Vagina (tissue), 2 donors: ENCODE data around the gene CRYAB. TPM values are rescaled to one million over a fixed set of nuclear protein-coding genes. Genes with fewer than 3 reads are reported as not detected.

Experiments used
- DNase-seq, 2 donors: peaks; one replicate each; pipeline ENCODE4 v3.0.0-alpha.2; 2017; ENCODE audit errors: extremely low spot score in 2 of 2
- H3K27ac ChIP-seq: fragments of 200-600 bp; sonication (generic); one replicate; pipeline ENCODE4 v1.5.1; 2019
- H3K27me3 ChIP-seq: fragments of 200-600 bp; sonication (generic); one replicate; pipeline ENCODE4 v1.5.1; 2019
- H3K36me3 ChIP-seq, 2 donors: fragments of 200-600 bp; sonication (generic); one replicate each; pipeline ENCODE4 v1.5.1; 2017 to 2019
- H3K4me1 ChIP-seq: fragments of 200-600 bp; sonication (generic); one replicate; pipeline ENCODE4 v1.5.1; 2019
- H3K4me3 ChIP-seq, 2 donors: fragments of 200-600 bp; sonication (generic); 1 replicate in 1 of 2; 2 replicates in 1 of 2; pipeline ENCODE4 v1.5.1; 2016 to 2019
- H3K9me3 ChIP-seq: fragments of 200-600 bp; sonication (generic); one replicate; pipeline ENCODE4 v1.5.1; 2019
- POLR2A ChIP-seq, 2 donors: fragments of 450-650 bp; IDR thresholded peaks; one replicate each; pipeline ENCODE4 v1.6.1; 2017; ENCODE audit warnings: antibody characterized with exemption in 2 of 2, mild to moderate bottlenecking in 2 of 2, moderate library complexity in 2 of 2
- POLR2AphosphoS5 ChIP-seq, 2 donors: sonication (generic); formaldehyde crosslinking; IDR thresholded peaks; one replicate each; pipeline ENCODE4 v1.9.0; 2017; ENCODE audit warnings: antibody characterized with exemption in 2 of 2, mild to moderate bottlenecking in 2 of 2, low read depth in 1 of 2; ENCODE audit not compliant: insufficient read depth in 1 of 2
- intact Hi-C: fragments of 100-400 bp; cut with DNase I; formaldehyde crosslinking; loops from one replicate; pipeline ENCODE4 v1.15.1; 2023
- total RNA-seq: library from RNA; depleted of rRNA; stranded (reverse); fragments of >200 nt; gene quantifications from one replicate; pipeline ENCODE4 v1.2.3, GENCODE V29; 2016
- TF ChIP-seq, protein P1 (sequence below), 3 experiments: fragments of 450-650 bp in 2 of 3; fragments of 200-600 bp in 1 of 3; sonication (generic) in 1 of 3; IDR thresholded peaks; one replicate each; pipeline ENCODE4 v1.5.1; 2017 to 2019; ENCODE audit warnings: antibody characterized with exemption in 3 of 3, mild to moderate bottlenecking in 2 of 3, moderate library complexity in 2 of 3

The CRYAB gene
- total RNA-seq, 1 donor from 2014 or later: 161 TPM

DNA sequence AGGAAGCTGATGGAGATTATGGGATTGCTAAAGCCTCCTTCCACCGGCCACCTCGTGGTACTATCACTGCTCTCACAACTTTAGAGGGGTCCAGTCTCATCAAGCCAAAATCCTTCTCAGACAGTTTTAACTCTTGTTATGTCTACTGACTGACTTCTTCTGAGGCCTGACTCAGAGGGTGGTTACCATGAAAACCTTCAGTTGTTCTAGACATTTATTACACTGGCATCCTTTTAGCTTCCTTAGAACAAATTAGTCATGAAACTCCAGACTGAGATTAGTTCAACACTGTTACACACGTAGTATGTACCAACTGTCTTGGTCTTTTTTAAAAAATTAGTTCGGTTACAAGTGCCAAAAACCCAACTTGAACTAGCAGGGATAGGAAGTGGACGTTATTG is 33.1 kb upstream of the CRYAB start:
- no peak for DNase-seq
- intact Hi-C loops: no loop called here
- H3K4me3 ChIP-seq: no peak overlapping the region
- no peaks in the 10 kb centered on the region for H3K36me3 ChIP-seq
- no peaks in the 10 kb centered on the region for H3K27me3 ChIP-seq
- TF ChIP-seq POLR2A (IDR thresholded peaks at IDR 0.05) (no peak), POLR2AphosphoS5 (IDR thresholded peaks at IDR 0.05; ENCODE audit: insufficient read depth in 1 of 2, low read depth in 1 of 2) (peak in 1 of 2 donors; percentile 37)
- peaks cover 14% of the 10 kb centered on the region for H3K4me1 ChIP-seq
- no peaks in the 10 kb centered on the region for H3K9me3 ChIP-seq
- peak overlapping the region; percentile 57 for H3K27ac ChIP-seq

DNA sequence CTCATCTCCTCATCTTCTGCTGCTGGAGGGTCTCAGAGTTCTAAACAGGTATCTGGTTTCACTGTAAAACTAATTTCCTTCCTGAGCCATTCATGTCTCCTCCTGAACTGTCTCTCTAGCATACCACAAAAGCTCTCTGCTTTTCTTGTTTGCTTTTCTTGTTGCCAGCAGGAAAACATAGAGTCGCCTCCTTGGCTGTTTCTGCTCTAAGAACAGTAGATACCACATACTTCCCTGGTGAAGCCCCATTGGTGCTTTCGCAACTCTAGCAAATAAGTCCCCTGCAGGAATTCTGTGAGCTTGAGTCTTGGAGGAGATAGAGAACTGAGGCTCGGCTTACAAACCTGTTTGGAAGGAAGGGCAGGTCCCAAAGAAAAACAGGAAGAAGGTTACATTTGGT is 32.6 kb upstream of the CRYAB start:
- TF ChIP-seq, protein P1, sequence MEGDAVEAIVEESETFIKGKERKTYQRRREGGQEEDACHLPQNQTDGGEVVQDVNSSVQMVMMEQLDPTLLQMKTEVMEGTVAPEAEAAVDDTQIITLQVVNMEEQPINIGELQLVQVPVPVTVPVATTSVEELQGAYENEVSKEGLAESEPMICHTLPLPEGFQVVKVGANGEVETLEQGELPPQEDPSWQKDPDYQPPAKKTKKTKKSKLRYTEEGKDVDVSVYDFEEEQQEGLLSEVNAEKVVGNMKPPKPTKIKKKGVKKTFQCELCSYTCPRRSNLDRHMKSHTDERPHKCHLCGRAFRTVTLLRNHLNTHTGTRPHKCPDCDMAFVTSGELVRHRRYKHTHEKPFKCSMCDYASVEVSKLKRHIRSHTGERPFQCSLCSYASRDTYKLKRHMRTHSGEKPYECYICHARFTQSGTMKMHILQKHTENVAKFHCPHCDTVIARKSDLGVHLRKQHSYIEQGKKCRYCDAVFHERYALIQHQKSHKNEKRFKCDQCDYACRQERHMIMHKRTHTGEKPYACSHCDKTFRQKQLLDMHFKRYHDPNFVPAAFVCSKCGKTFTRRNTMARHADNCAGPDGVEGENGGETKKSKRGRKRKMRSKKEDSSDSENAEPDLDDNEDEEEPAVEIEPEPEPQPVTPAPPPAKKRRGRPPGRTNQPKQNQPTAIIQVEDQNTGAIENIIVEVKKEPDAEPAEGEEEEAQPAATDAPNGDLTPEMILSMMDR (IDR thresholded peaks at IDR 0.05): no peak
- no peak for TF ChIP-seq POLR2AphosphoS5 (IDR thresholded peaks at IDR 0.05; ENCODE audit: insufficient read depth in 1 of 2, low read depth in 1 of 2)
- TF ChIP-seq POLR2A (IDR thresholded peaks at IDR 0.05): no peak
- no peak for DNase-seq
- intact Hi-C loops: no loop called here
- Histone ChIP-seq H3K4me1 (peaks cover 14% of the 10 kb centered on the region), H3K36me3 (no peaks in the 10 kb centered on the region), H3K27me3 (no peaks in the 10 kb centered on the region), H3K27ac (peak overlapping the region; percentile 57), H3K9me3 (no peaks in the 10 kb centered on the region), H3K4me3 (no peak overlapping the region)

DNA sequence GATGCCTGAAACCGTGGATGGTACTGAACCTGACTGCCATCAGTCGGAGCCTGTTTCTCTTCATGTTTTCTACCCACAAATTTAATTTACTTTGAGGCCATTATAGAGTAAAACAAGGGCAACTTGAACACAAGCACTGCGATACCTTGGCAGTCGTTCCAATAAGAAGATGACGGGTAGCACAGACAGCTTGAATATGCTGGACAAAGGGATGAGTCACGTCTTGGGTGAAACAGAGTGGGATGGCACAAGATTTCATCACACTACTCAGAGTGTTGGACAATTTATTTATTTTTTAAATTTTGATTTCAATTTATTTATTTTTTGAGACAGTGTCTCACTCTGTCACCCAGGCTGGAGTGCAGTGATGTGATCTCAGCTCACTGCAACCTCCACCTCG is 31.3 kb upstream of the CRYAB start:
- no peaks in the 10 kb centered on the region for H3K27me3 ChIP-seq
- DNase-seq: no peak
- H3K4me3 ChIP-seq: no peak overlapping the region
- H3K36me3 ChIP-seq: no peaks in the 10 kb centered on the region
- TF ChIP-seq POLR2AphosphoS5 (IDR thresholded peaks at IDR 0.05; ENCODE audit: insufficient read depth in 1 of 2, low read depth in 1 of 2): no peak
- no peak for TF ChIP-seq POLR2A (IDR thresholded peaks at IDR 0.05)
- TF ChIP-seq, protein P1 (IDR thresholded peaks at IDR 0.05): no peak
- no peak overlapping the region for H3K27ac ChIP-seq
- H3K4me1 ChIP-seq: peaks cover 22% of the 10 kb centered on the region
- H3K9me3 ChIP-seq: no peaks in the 10 kb centered on the region
- intact Hi-C loops: no loop called here

DNA sequence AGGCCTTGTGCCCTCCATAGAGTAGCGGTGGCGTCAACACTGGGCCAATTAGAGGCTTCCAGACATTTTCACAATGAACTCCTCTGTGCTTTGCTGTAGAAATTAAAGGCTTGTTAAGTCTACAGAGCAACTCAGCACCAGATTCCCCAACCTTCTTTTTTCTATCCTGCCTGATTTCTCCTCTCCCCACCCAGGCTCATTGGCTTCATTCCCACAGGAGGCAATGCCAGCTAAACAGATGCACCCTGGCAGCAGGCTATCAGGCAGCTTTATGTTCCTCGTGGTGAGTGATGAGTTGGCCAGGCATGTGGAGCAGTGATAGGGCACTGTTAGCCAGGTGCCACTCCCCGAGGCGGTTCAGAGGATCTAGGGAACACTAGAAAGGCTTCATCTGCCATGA is 30.4 kb upstream of the CRYAB start:
- no peak for DNase-seq
- no peaks in the 10 kb centered on the region for H3K36me3 ChIP-seq
- no peak overlapping the region for H3K27ac ChIP-seq
- peaks cover 27% of the 10 kb centered on the region for H3K4me1 ChIP-seq
- H3K9me3 ChIP-seq: no peaks in the 10 kb centered on the region
- no peak overlapping the region for H3K4me3 ChIP-seq
- H3K27me3 ChIP-seq: no peaks in the 10 kb centered on the region
- TF ChIP-seq, protein P1 (IDR thresholded peaks at IDR 0.05): no peak
- TF ChIP-seq POLR2A (IDR thresholded peaks at IDR 0.05) (no peak), POLR2AphosphoS5 (IDR thresholded peaks at IDR 0.05; ENCODE audit: insufficient read depth in 1 of 2, low read depth in 1 of 2) (peak in 1 of 2 donors; percentile 49)
- intact Hi-C loops: no loop called here

DNA sequence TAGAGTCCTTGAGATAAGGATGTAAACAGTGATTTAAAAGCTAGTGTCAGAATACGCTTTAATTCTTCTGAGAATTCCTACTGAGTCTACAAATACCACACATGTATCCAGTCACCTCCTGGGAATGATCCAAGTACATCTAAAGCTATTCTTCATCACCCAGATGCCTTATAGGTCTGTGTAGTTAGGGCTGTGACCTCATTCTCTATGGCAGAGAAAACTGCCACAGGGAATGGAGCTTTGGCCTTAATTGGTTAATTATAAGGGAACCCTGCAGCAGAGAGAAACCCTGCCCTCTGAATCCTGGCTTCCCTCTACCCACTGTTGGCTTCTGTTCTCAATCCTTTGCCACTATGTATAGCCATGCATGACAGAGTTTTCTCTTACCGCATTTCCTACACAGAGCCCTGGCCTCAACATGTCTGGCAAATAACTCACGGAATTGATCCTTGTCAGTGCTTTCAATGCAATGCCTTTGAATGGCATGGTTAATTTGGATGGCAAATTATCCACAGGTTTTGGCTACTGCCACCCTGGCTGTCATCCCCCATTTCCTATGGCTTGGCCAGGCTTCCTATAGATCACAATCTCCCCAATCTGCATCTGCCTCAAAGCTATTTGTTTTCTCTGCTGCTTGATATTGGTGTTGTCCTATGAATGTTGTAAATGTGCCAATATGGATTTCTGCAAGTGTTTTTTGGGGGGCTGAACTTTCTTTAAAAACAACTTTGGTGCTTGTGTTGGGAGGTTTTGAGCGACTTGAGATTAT is 28.4 kb upstream of the CRYAB start:
- H3K27ac ChIP-seq: no peak overlapping the region
- TF ChIP-seq, protein P1 (IDR thresholded peaks at IDR 0.05): no peak
- TF ChIP-seq POLR2A (IDR thresholded peaks at IDR 0.05) (no peak), POLR2AphosphoS5 (IDR thresholded peaks at IDR 0.05; ENCODE audit: insufficient read depth in 1 of 2, low read depth in 1 of 2) (no peak)
- intact Hi-C loops: loop anchor here (5.0 kb wide), 1 partner anchor 37 kb away; no protein-coding TSS in a partner anchor
- H3K36me3 ChIP-seq: no peaks in the 10 kb centered on the region
- H3K4me1 ChIP-seq: peaks cover 26% of the 10 kb centered on the region
- H3K4me3 ChIP-seq: no peak overlapping the region
- no peaks in the 10 kb centered on the region for H3K27me3 ChIP-seq
- DNase-seq: peak in 1 of 2 donors; percentile 47
- no peaks in the 10 kb centered on the region for H3K9me3 ChIP-seq
